Measurements from ENCODE around the gene PPP2R2B. TPM values are rescaled to one million over a fixed set of nuclear protein-coding genes. Genes with fewer than 3 reads are reported as not detected.
A peak's percentile ranks its signal among the peaks of the same experiment; 100 is the strongest.

Gene PPP2R2B
- total and polyA plus RNA-seq, 2 donors (not counting 1 experiment from before 2014, with no cell fraction given) = 0.67 to 1.5 TPM

DNA sequence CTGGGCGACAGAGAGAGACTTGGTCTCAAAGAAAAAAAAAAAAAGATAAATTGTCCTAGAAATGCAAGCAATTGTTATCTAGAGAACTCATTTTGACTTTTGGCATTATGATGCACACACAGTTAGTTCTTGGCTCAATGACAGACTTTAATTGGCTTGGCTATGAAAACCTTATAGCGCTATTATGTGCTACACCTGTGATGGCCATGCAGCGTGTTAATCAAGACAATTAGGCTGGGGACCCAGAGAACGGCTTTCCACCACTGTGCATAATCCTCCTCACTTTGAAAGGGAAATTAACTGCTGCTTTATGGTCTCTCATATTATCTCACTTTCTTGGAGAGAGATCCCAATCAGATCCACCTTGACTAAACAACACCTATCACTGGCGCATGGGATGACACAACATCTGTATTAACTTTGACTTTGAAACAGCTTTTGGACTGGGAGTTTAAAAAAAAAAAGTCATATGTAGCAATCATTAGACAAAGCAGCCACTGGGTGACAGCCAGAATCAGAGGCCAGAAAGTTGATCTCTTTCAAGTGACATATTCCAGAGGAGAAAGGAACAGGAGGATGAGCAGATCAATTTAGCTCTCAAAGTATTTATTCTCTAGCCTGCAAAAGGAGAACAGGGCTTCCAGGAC is 132.5 kb downstream of the PPP2R2B start:
- peak in 1 of 2 donors; percentile 30 for DNase-seq (ENCODE audit: low read depth in 2 of 2)
- no peaks in the 10 kb centered on the region for H3K4me1 ChIP-seq (ENCODE audit: control insufficient read depth, extremely low read depth, insufficient read depth, low read length)
- H3K4me3 ChIP-seq (replicated peaks in 1 of 4; ENCODE audit: control extremely low read depth in 1 of 4, insufficient read depth in 1 of 4, low read depth in 3 of 4, low read length in 4 of 4) = no peak overlapping the region
- no peaks in the 10 kb centered on the region for H3K36me3 ChIP-seq (ENCODE audit: control insufficient read depth, insufficient read depth, low read length)
- H2AFZ ChIP-seq (ENCODE audit: low read length) = no peak overlapping the region
- H4K20me1 ChIP-seq (ENCODE audit: control insufficient read depth, extremely low read depth, insufficient read depth, low read length) = no peaks in the 10 kb centered on the region
- no peak overlapping the region for H3K9ac ChIP-seq (ENCODE audit: insufficient read depth, low read length)
- H3K4me2 ChIP-seq (ENCODE audit: extremely low read depth, insufficient read depth, low read length) = no peak overlapping the region
- no peaks in the 10 kb centered on the region for H3K9me3 ChIP-seq (ENCODE audit: control insufficient read depth, insufficient read depth, low read depth, low read length)
- no peaks in the 10 kb centered on the region for H3K79me2 ChIP-seq (ENCODE audit: control insufficient read depth, insufficient read depth, low read length)
- TF ChIP-seq EZH2 (IDR thresholded peaks at IDR 0.05; ENCODE audit: low read length, missing control alignments) = no peak
- TF ChIP-seq, protein P1, sequence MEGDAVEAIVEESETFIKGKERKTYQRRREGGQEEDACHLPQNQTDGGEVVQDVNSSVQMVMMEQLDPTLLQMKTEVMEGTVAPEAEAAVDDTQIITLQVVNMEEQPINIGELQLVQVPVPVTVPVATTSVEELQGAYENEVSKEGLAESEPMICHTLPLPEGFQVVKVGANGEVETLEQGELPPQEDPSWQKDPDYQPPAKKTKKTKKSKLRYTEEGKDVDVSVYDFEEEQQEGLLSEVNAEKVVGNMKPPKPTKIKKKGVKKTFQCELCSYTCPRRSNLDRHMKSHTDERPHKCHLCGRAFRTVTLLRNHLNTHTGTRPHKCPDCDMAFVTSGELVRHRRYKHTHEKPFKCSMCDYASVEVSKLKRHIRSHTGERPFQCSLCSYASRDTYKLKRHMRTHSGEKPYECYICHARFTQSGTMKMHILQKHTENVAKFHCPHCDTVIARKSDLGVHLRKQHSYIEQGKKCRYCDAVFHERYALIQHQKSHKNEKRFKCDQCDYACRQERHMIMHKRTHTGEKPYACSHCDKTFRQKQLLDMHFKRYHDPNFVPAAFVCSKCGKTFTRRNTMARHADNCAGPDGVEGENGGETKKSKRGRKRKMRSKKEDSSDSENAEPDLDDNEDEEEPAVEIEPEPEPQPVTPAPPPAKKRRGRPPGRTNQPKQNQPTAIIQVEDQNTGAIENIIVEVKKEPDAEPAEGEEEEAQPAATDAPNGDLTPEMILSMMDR (conservative IDR thresholded peaks at IDR 0.05 in 1 of 2, IDR thresholded peaks at IDR 0.05 in 1 of 2; ENCODE audit: low read depth in 1 of 2, low read length in 2 of 2) = no peak
- no peak overlapping the region for H3K27ac ChIP-seq (ENCODE audit: insufficient read depth, low read length)
- no peaks in the 10 kb centered on the region for H3K27me3 ChIP-seq (ENCODE audit: control insufficient read depth, insufficient read depth, low read length)

GRCh38 chr5:146744068-146744745 is 134.3 kb downstream of the PPP2R2B start:
- Histone ChIP-seq H3K4me2 (ENCODE audit: extremely low read depth, insufficient read depth, low read length) (no peak overlapping the region), H3K27ac (ENCODE audit: insufficient read depth, low read length) (no peak overlapping the region)

GRCh38 chr5:146734936-146735577 is 143.5 kb downstream of the PPP2R2B start:
- no peak overlapping the region for H3K4me2 ChIP-seq (ENCODE audit: extremely low read depth, insufficient read depth, low read length)
- H3K9me3 ChIP-seq (ENCODE audit: control insufficient read depth, insufficient read depth, low read depth, low read length) = no peaks in the 10 kb centered on the region
- peaks cover 9% of the 10 kb centered on the region for H3K4me1 ChIP-seq (ENCODE audit: control insufficient read depth, extremely low read depth, insufficient read depth, low read length)
- no peak for DNase-seq (ENCODE audit: low read depth in 2 of 2)
- no peak overlapping the region for H3K27ac ChIP-seq (ENCODE audit: insufficient read depth, low read length)
- no peak overlapping the region for H3K4me3 ChIP-seq (replicated peaks in 1 of 4; ENCODE audit: control extremely low read depth in 1 of 4, insufficient read depth in 1 of 4, low read depth in 3 of 4, low read length in 4 of 4)
- no peaks in the 10 kb centered on the region for H3K79me2 ChIP-seq (ENCODE audit: control insufficient read depth, insufficient read depth, low read length)
- TF ChIP-seq, protein P1 (conservative IDR thresholded peaks at IDR 0.05 in 1 of 2, IDR thresholded peaks at IDR 0.05 in 1 of 2; ENCODE audit: low read depth in 1 of 2, low read length in 2 of 2) = no peak
- no peak for TF ChIP-seq EZH2 (IDR thresholded peaks at IDR 0.05; ENCODE audit: low read length, missing control alignments)
- no peaks in the 10 kb centered on the region for H3K27me3 ChIP-seq (ENCODE audit: control insufficient read depth, insufficient read depth, low read length)
- H3K9ac ChIP-seq (ENCODE audit: insufficient read depth, low read length) = no peak overlapping the region
- H3K36me3 ChIP-seq (ENCODE audit: control insufficient read depth, insufficient read depth, low read length) = no peaks in the 10 kb centered on the region
- no peaks in the 10 kb centered on the region for H4K20me1 ChIP-seq (ENCODE audit: control insufficient read depth, extremely low read depth, insufficient read depth, low read length)
- H2AFZ ChIP-seq (ENCODE audit: low read length) = no peak overlapping the region

More at GRCh38 chr5:146744068-146744745, 134.3 kb downstream of the PPP2R2B start:
- no peaks in the 10 kb centered on the region for H3K9me3 ChIP-seq (ENCODE audit: control insufficient read depth, insufficient read depth, low read depth, low read length)
- no peak for TF ChIP-seq EZH2 (IDR thresholded peaks at IDR 0.05; ENCODE audit: low read length, missing control alignments)
- TF ChIP-seq, protein P1 (conservative IDR thresholded peaks at IDR 0.05 in 1 of 2, IDR thresholded peaks at IDR 0.05 in 1 of 2; ENCODE audit: low read depth in 1 of 2, low read length in 2 of 2) = no peak
- H2AFZ ChIP-seq (ENCODE audit: low read length) = no peak overlapping the region
- no peak overlapping the region for H3K9ac ChIP-seq (ENCODE audit: insufficient read depth, low read length)
- H3K27me3 ChIP-seq (ENCODE audit: control insufficient read depth, insufficient read depth, low read length) = no peaks in the 10 kb centered on the region
- DNase-seq (ENCODE audit: low read depth in 2 of 2) = peak; percentile 4 to 93
- no peaks in the 10 kb centered on the region for H4K20me1 ChIP-seq (ENCODE audit: control insufficient read depth, extremely low read depth, insufficient read depth, low read length)
- no peaks in the 10 kb centered on the region for H3K79me2 ChIP-seq (ENCODE audit: control insufficient read depth, insufficient read depth, low read length)
- no peaks in the 10 kb centered on the region for H3K36me3 ChIP-seq (ENCODE audit: control insufficient read depth, insufficient read depth, low read length)
- no peaks in the 10 kb centered on the region for H3K4me1 ChIP-seq (ENCODE audit: control insufficient read depth, extremely low read depth, insufficient read depth, low read length)
- no peak overlapping the region for H3K4me3 ChIP-seq (replicated peaks in 1 of 4; ENCODE audit: control extremely low read depth in 1 of 4, insufficient read depth in 1 of 4, low read depth in 3 of 4, low read length in 4 of 4)

Data from fibroblast of lung (primary cell).